HCT116 (cell line): ENCODE results near the gene GOLGA5.
"Not testable (repeated sequence)": the region's sequence is repeated elsewhere in the genome, so short reads cannot be mapped to it uniquely, and the experiment has no call there.

Source experiments
- EZH2 ChIP-seq: fragments of 200-600 bp; sonication (generic); IDR thresholded peaks from 2 replicates; pipeline ENCODE4 v1.6.1; 2017; ENCODE audit warnings: antibody characterized with exemption, mixed run types
- POLR2A ChIP-seq: IDR thresholded peaks from 2 replicates; pipeline ENCODE4 v1.7.0; 2011; ENCODE audit warnings: borderline replicate concordance; ENCODE audit not compliant: insufficient read depth, insufficient read length; ENCODE audit errors: extremely low read depth
- POLR2AphosphoS5 ChIP-seq: IDR thresholded peaks from 2 replicates; pipeline ENCODE4 v1.6.1; 2011; ENCODE audit warnings: mild to moderate bottlenecking, low read depth, low read length, moderate library complexity
- RAD21 ChIP-seq: IDR thresholded peaks from 2 replicates; pipeline ENCODE4 v1.6.1; 2012; ENCODE audit warnings: low read depth, mild to moderate bottlenecking
- SIN3A ChIP-seq: IDR thresholded peaks from 2 replicates; pipeline ENCODE4 v1.6.1; 2012; ENCODE audit warnings: low read depth
- SP1 ChIP-seq: IDR thresholded peaks from 2 replicates; pipeline ENCODE4 v1.6.1; 2012; ENCODE audit warnings: low read depth
- TCF7L2 ChIP-seq: IDR thresholded peaks from 2 replicates; pipeline ENCODE4 v1.7.0; 2011; ENCODE audit warnings: borderline replicate concordance, inconsistent platforms; ENCODE audit not compliant: insufficient read depth, insufficient read length; ENCODE audit errors: extremely low read depth
- YY1 ChIP-seq: IDR thresholded peaks from 2 replicates; pipeline ENCODE4 v1.6.1; 2011; ENCODE audit warnings: low read length, low read depth, moderate library complexity, mild to moderate bottlenecking; ENCODE audit not compliant: insufficient replicate concordance; ENCODE audit errors: extremely low read depth
- TF ChIP-seq, protein P1 (sequence below), 3 experiments: fragments of 200-600 bp in 1 of 3; sonication (generic) in 1 of 3; IDR thresholded peaks in 2 of 3; conservative IDR thresholded peaks in 1 of 3; 2 replicates each; pipeline ENCODE4 v1.5.1; 2012 to 2017; ENCODE audit warnings: low read depth in 2 of 3, low read length in 2 of 3, antibody characterized with exemption in 1 of 3, borderline replicate concordance in 1 of 3, control low read depth in 1 of 3, mild to moderate bottlenecking in 1 of 3, mixed read lengths in 1 of 3, mixed run types in 1 of 3, moderate library complexity in 1 of 3; ENCODE audit not compliant: insufficient read depth in 1 of 3
- TF ChIP-seq, protein P2 (sequence below): IDR thresholded peaks from 2 replicates; pipeline ENCODE4 v1.6.1; 2012
- TF ChIP-seq, protein P3 (sequence below): IDR thresholded peaks from 2 replicates; pipeline ENCODE4 v1.6.1; 2012

DNA sequence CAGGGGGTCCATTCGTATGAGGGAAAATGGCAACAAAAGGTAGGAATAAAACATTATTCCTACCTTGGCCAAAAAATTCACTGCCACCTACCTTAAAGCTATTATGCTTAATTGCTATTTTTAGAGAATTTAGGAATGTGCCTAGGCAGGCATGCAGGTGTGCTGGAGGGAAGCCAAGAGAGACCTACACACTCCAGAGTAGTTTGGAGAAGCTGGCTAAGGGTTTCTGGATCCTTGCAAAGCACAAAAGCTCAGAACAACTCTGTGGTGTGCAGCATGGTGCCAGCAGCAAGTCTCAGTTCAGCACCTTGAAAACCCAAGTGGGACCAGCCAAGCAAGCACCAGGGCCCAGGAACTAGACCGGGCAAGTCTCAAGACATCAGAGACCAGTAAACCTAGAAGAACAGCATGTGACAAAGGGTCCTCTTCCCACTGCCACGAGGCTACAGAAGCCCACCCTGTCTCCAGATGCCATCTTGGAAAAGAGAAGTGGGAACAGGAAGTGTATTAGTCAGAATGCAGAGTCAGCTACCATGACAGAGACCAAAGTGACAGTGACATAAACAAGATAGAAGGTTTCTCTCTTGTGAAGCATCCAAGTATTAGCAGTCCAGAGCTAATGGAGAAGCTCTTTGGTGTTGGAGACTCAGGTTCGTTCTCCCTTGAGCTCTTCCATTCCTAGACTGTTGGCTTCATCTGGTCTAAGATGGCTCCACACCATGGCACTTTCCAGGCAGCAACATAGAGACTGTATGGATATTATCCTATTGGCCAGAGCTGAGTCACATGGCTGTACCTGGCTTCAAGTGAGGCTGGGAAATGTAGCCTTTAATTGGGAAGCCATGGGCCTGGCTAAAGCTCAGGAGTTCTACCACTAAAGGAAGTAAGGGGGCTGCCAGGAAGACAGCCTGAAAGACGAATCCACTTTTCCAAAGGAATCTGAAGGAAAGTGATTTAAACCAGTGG is 30.2 kb upstream of the GOLGA5 start:
- not testable (repeated sequence) for TF ChIP-seq POLR2AphosphoS5, TCF7L2, EZH2, YY1, RAD21, SP1, POLR2A, SIN3A
- TF ChIP-seq, protein P1, sequence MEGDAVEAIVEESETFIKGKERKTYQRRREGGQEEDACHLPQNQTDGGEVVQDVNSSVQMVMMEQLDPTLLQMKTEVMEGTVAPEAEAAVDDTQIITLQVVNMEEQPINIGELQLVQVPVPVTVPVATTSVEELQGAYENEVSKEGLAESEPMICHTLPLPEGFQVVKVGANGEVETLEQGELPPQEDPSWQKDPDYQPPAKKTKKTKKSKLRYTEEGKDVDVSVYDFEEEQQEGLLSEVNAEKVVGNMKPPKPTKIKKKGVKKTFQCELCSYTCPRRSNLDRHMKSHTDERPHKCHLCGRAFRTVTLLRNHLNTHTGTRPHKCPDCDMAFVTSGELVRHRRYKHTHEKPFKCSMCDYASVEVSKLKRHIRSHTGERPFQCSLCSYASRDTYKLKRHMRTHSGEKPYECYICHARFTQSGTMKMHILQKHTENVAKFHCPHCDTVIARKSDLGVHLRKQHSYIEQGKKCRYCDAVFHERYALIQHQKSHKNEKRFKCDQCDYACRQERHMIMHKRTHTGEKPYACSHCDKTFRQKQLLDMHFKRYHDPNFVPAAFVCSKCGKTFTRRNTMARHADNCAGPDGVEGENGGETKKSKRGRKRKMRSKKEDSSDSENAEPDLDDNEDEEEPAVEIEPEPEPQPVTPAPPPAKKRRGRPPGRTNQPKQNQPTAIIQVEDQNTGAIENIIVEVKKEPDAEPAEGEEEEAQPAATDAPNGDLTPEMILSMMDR (IDR thresholded peaks at IDR 0.05 in 2 of 3, conservative IDR thresholded peaks at IDR 0.05 in 1 of 3; ENCODE audit: borderline replicate concordance in 1 of 3, insufficient read depth in 1 of 3, low read depth in 2 of 3, low read length in 2 of 3): not testable (repeated sequence)
- TF ChIP-seq, protein P2, sequence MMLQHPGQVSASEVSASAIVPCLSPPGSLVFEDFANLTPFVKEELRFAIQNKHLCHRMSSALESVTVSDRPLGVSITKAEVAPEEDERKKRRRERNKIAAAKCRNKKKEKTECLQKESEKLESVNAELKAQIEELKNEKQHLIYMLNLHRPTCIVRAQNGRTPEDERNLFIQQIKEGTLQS: not testable (repeated sequence)
- TF ChIP-seq, protein P3, sequence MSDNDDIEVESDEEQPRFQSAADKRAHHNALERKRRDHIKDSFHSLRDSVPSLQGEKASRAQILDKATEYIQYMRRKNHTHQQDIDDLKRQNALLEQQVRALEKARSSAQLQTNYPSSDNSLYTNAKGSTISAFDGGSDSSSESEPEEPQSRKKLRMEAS: not testable (repeated sequence)
